Esophagus (tissue), 2 donors: ENCODE measurements around the gene MCC. TPM values are rescaled to one million over a fixed set of nuclear protein-coding genes. Genes with fewer than 3 reads are reported as not detected.

Source experiments
- H3K27ac ChIP-seq, 2 donors: one replicate each; pipeline ENCODE4 v1.5.1; 2013; ENCODE audit warnings: low read depth in 2 of 2, mild to moderate bottlenecking in 2 of 2, inconsistent platforms in 1 of 2, low read length in 1 of 2, moderate library complexity in 1 of 2
- H3K27me3 ChIP-seq, 2 donors: one replicate each; pipeline ENCODE4 v1.6.1; 2013; ENCODE audit warnings: low read length in 2 of 2, control low read depth in 1 of 2, mild to moderate bottlenecking in 1 of 2; ENCODE audit not compliant: insufficient read depth in 2 of 2, control insufficient read depth in 1 of 2
- H3K36me3 ChIP-seq, 2 donors: one replicate each; pipeline ENCODE4 v1.6.1; 2013; ENCODE audit warnings: low read length in 1 of 2; ENCODE audit not compliant: control insufficient read depth in 2 of 2, insufficient read depth in 2 of 2
- H3K4me1 ChIP-seq, 2 donors: one replicate each; pipeline ENCODE4 v1.6.1; 2013; ENCODE audit warnings: low read length in 1 of 2; ENCODE audit not compliant: control insufficient read depth in 2 of 2, insufficient read depth in 2 of 2
- H3K4me3 ChIP-seq, 2 donors: one replicate each; pipeline ENCODE4 v1.5.1; 2013; ENCODE audit warnings: low read length in 2 of 2, mild to moderate bottlenecking in 2 of 2, low read depth in 1 of 2, moderate library complexity in 1 of 2
- H3K9me3 ChIP-seq, 2 donors: one replicate each; pipeline ENCODE4 v1.6.1; 2013; ENCODE audit warnings: mild to moderate bottlenecking in 2 of 2, low read depth in 1 of 2, low read length in 1 of 2, moderate library complexity in 1 of 2; ENCODE audit not compliant: control insufficient read depth in 2 of 2, insufficient read depth in 1 of 2
- WGBS, 2 donors: extraction: QIAGEN DNeasy Blood & Tissue Kit; methylation state at CpG; one replicate each; pipeline ENCODE4 v1.1.7; 2013; 5-methylcytosine and 5-hydroxymethylcytosine counted together
- polyA plus RNA-seq, 2 donors: library from polyadenylated mRNA; stranded (reverse); fragments of 200-250 nt; gene quantifications; one replicate each; pipeline ENCODE4 v1.2.3, GENCODE V29; 2013
- donor health status: healthy with polysubstance abuse.
- donor health status: Bipolar disorder and iron deficiency.

MCC gene
- polyA plus RNA-seq, 2 donors: 7.2 to 8.3 TPM

GRCh38 chr5:113181853-113182490 is 306.3 kb downstream of the MCC start:
- H3K4me1 ChIP-seq: peaks cover 0 to 6% of the 10 kb centered on the region in 2 donors
- H3K9me3 ChIP-seq: no peaks in the 10 kb centered on the region
- WGBS, 2 donors: 87 to 90% methylated on average over 3 of the region's 3 CpGs
- no peaks in the 10 kb centered on the region for H3K36me3 ChIP-seq
- H3K27ac ChIP-seq: no peak overlapping the region
- no peak overlapping the region for H3K4me3 ChIP-seq
- H3K27me3 ChIP-seq: no peaks in the 10 kb centered on the region

GRCh38 chr5:113181409-113181808 is 306.8 kb downstream of the MCC start:
- Histone ChIP-seq H3K27me3 (no peaks in the 10 kb centered on the region), H3K36me3 (no peaks in the 10 kb centered on the region), H3K4me3 (no peak overlapping the region), H3K9me3 (no peaks in the 10 kb centered on the region), H3K27ac (no peak overlapping the region), H3K4me1 (peaks cover 0 to 6% of the 10 kb centered on the region in 2 donors)
- WGBS, 2 donors: 79 to 87% methylated on average over 1 of the region's 1 CpG

- Histone ChIP-seq H3K27me3 (no peaks in the 10 kb centered on the region), H3K4me3 (no peak overlapping the region), H3K4me1 (peaks cover 0 to 2% of the 10 kb centered on the region in 2 donors), H3K27ac (no peak overlapping the region), H3K36me3 (no peaks in the 10 kb centered on the region), H3K9me3 (no peaks in the 10 kb centered on the region)
Observed at GRCh38 chr5:113179156-113179555, 309.1 kb downstream of the MCC start.

GRCh38 chr5:113178073-113178779 is 310.0 kb downstream of the MCC start:
- Histone ChIP-seq H3K4me1 (peaks cover 0 to 2% of the 10 kb centered on the region in 2 donors), H3K27me3 (no peaks in the 10 kb centered on the region), H3K27ac (no peak overlapping the region), H3K9me3 (no peaks in the 10 kb centered on the region), H3K4me3 (no peak overlapping the region), H3K36me3 (no peaks in the 10 kb centered on the region)
- 78 to 80% methylated on average over 6 of the region's 6 CpGs for WGBS, 2 donors

GRCh38 chr5:113177225-113177624 is 311.0 kb downstream of the MCC start:
- H3K4me3 ChIP-seq: no peak overlapping the region
- 81 to 95% methylated on average over 1 of the region's 1 CpG for WGBS, 2 donors
- no peaks in the 10 kb centered on the region for H3K36me3 ChIP-seq
- H3K9me3 ChIP-seq: no peaks in the 10 kb centered on the region
- no peak overlapping the region for H3K27ac ChIP-seq
- H3K27me3 ChIP-seq: no peaks in the 10 kb centered on the region
- H3K4me1 ChIP-seq: peaks cover 0 to 2% of the 10 kb centered on the region in 2 donors

GRCh38 chr5:113176734-113177133 is 311.5 kb downstream of the MCC start:
- Histone ChIP-seq H3K27ac (no peak overlapping the region), H3K9me3 (no peaks in the 10 kb centered on the region), H3K27me3 (no peaks in the 10 kb centered on the region), H3K4me3 (no peak overlapping the region), H3K4me1 (peaks cover 0 to 2% of the 10 kb centered on the region in 2 donors), H3K36me3 (no peaks in the 10 kb centered on the region)
- WGBS, 2 donors: 86 to 90% methylated on average over 4 of the region's 4 CpGs

- H3K4me3 ChIP-seq: no peak overlapping the region
- H3K9me3 ChIP-seq: no peaks in the 10 kb centered on the region
- H3K27me3 ChIP-seq: no peaks in the 10 kb centered on the region
- H3K27ac ChIP-seq: no peak overlapping the region
- H3K4me1 ChIP-seq: peaks cover 0 to 2% of the 10 kb centered on the region in 2 donors
- 73 to 78% methylated on average over 2 of the region's 2 CpGs for WGBS, 2 donors
- no peaks in the 10 kb centered on the region for H3K36me3 ChIP-seq
Observed at GRCh38 chr5:113176196-113176595, 312.1 kb downstream of the MCC start.

- no peak overlapping the region for H3K4me3 ChIP-seq
- peaks cover 4 to 5% of the 10 kb centered on the region in 2 donors for H3K4me1 ChIP-seq
- H3K36me3 ChIP-seq: no peaks in the 10 kb centered on the region
- H3K9me3 ChIP-seq: no peaks in the 10 kb centered on the region
- no peak overlapping the region for H3K27ac ChIP-seq
- 77 to 86% methylated on average over 5 of the region's 5 CpGs for WGBS, 2 donors
- H3K27me3 ChIP-seq: no peaks in the 10 kb centered on the region
Observed at GRCh38 chr5:113172231-113172826, 315.9 kb downstream of the MCC start.

GRCh38 chr5:113171520-113171919 is 316.7 kb downstream of the MCC start:
- H3K9me3 ChIP-seq: no peaks in the 10 kb centered on the region
- no peaks in the 10 kb centered on the region for H3K36me3 ChIP-seq
- peaks cover 4 to 5% of the 10 kb centered on the region in 2 donors for H3K4me1 ChIP-seq
- no peak overlapping the region for H3K4me3 ChIP-seq
- 95 to 97% methylated on average over 5 of the region's 5 CpGs for WGBS, 2 donors
- no peaks in the 10 kb centered on the region for H3K27me3 ChIP-seq
- no peak overlapping the region for H3K27ac ChIP-seq
